ENCODE measurements around the gene GFAP. TPM values are rescaled to one million over a fixed set of nuclear protein-coding genes. Genes with fewer than 3 reads are reported as not detected.
A peak's percentile ranks its signal among the peaks of the same experiment; 100 is the strongest.

Gene GFAP
- total RNA-seq, 2 experiments from 2014 or later = not detected

GRCh38 chr17:44927696-44928095 is 12.4 kb upstream of the GFAP start:
- DNase-seq = peak; percentile 5

GRCh38 chr17:44926821-44927525 is 11.7 kb upstream of the GFAP start:
- no peaks in the 10 kb centered on the region for H3K9me3 Mint-ChIP-seq
- intact Hi-C loops (cut with micrococcal nuclease) = no loop called here
- peaks cover 37% of the 10 kb centered on the region for H3K36me3 Mint-ChIP-seq (ENCODE audit: low read depth)
- CTCF ChIA-PET = interaction anchor here (2.8 kb wide), 1 partner anchor 93 kb away, joined by 7 read pairs; no protein-coding TSS in a partner anchor
- peaks cover 6% of the 10 kb centered on the region for H3K27me3 Mint-ChIP-seq (ENCODE audit: low read depth)
- DNase-seq = peak; percentile 3
- H3K27ac Mint-ChIP-seq = no peak overlapping the region
- no peak overlapping the region for H3K4me3 Mint-ChIP-seq
- H3K4me1 Mint-ChIP-seq (ENCODE audit: low read depth) = no peaks in the 10 kb centered on the region

More at GRCh38 chr17:44927696-44928095, 12.4 kb upstream of the GFAP start:
- Mint-ChIP-seq H3K27me3 (ENCODE audit: low read depth) (peaks cover 6% of the 10 kb centered on the region), H3K36me3 (ENCODE audit: low read depth) (peaks cover 40% of the 10 kb centered on the region), H3K4me3 (no peak overlapping the region), H3K9me3 (no peaks in the 10 kb centered on the region), H3K4me1 (ENCODE audit: low read depth) (no peaks in the 10 kb centered on the region), H3K27ac (no peak overlapping the region)
- CTCF ChIA-PET = no interaction called here
- intact Hi-C loops (cut with micrococcal nuclease) = no loop called here

GRCh38 chr17:44925731-44926697 is 10.7 kb upstream of the GFAP start:
- Mint-ChIP-seq H3K27me3 (ENCODE audit: low read depth) (peaks cover 9% of the 10 kb centered on the region), H3K4me3 (no peak overlapping the region), H3K27ac (no peak overlapping the region), H3K36me3 (ENCODE audit: low read depth) (peaks cover 30% of the 10 kb centered on the region), H3K4me1 (ENCODE audit: low read depth) (no peaks in the 10 kb centered on the region), H3K9me3 (no peaks in the 10 kb centered on the region)
- DNase-seq = peak; percentile 3
- intact Hi-C loops (cut with micrococcal nuclease) = no loop called here
- CTCF ChIA-PET = interaction anchor here (0.6 to 2.8 kb wide), 3 partner anchors 94 to 201 kb away, joined by 3 to 7 read pairs (median 3); no protein-coding TSS in a partner anchor

GRCh38 chr17:44924107-44924544 is 8.8 kb upstream of the GFAP start:
- Mint-ChIP-seq H3K9me3 (no peaks in the 10 kb centered on the region), H3K4me3 (no peak overlapping the region), H3K27ac (no peak overlapping the region), H3K36me3 (ENCODE audit: low read depth) (peaks cover 23% of the 10 kb centered on the region), H3K27me3 (ENCODE audit: low read depth) (peaks cover 18% of the 10 kb centered on the region), H3K4me1 (ENCODE audit: low read depth) (no peaks in the 10 kb centered on the region)
- CTCF ChIA-PET = interaction anchor here (2.8 kb wide), 1 partner anchor 95 kb away, joined by 7 read pairs; no protein-coding TSS in a partner anchor
- intact Hi-C loops (cut with micrococcal nuclease) = no loop called here
- DNase-seq = no peak

- peaks cover 18% of the 10 kb centered on the region for H3K27me3 Mint-ChIP-seq (ENCODE audit: low read depth)
- H3K4me3 Mint-ChIP-seq = no peak overlapping the region
- peaks cover 14% of the 10 kb centered on the region for H3K36me3 Mint-ChIP-seq (ENCODE audit: low read depth)
- CTCF ChIA-PET = interaction anchor here (1.4 to 5.3 kb wide), 2 partner anchors 8 to 98 kb away, joined by 3 to 60 read pairs; no protein-coding TSS in a partner anchor
- no peak overlapping the region for H3K27ac Mint-ChIP-seq
- no peaks in the 10 kb centered on the region for H3K4me1 Mint-ChIP-seq (ENCODE audit: low read depth)
- no peaks in the 10 kb centered on the region for H3K9me3 Mint-ChIP-seq
- no peak for DNase-seq
- intact Hi-C loops (cut with micrococcal nuclease) = no loop called here
These were observed 7.6 kb upstream of the GFAP start for GRCh38 chr17:44922746-44923470.

GRCh38 chr17:44922136-44922535 is 6.8 kb upstream of the GFAP start:
- no peak overlapping the region for H3K4me3 Mint-ChIP-seq
- no peak overlapping the region for H3K27ac Mint-ChIP-seq
- no peak for DNase-seq
- H3K9me3 Mint-ChIP-seq = no peaks in the 10 kb centered on the region
- peaks cover 9% of the 10 kb centered on the region for H3K36me3 Mint-ChIP-seq (ENCODE audit: low read depth)
- intact Hi-C loops (cut with micrococcal nuclease) = no loop called here
- H3K27me3 Mint-ChIP-seq (ENCODE audit: low read depth) = peaks cover 18% of the 10 kb centered on the region
- CTCF ChIA-PET = interaction anchor here (1.4 to 5.3 kb wide), 2 partner anchors 9 to 99 kb away, joined by 3 to 60 read pairs; no protein-coding TSS in a partner anchor
- H3K4me1 Mint-ChIP-seq (ENCODE audit: low read depth) = no peaks in the 10 kb centered on the region

- Mint-ChIP-seq H3K36me3 (ENCODE audit: low read depth) (peaks cover 6% of the 10 kb centered on the region), H3K4me3 (no peak overlapping the region), H3K27ac (no peak overlapping the region), H3K4me1 (ENCODE audit: low read depth) (no peaks in the 10 kb centered on the region), H3K9me3 (no peaks in the 10 kb centered on the region), H3K27me3 (ENCODE audit: low read depth) (peaks cover 18% of the 10 kb centered on the region)
- no peak for DNase-seq
- CTCF ChIA-PET = interaction anchor here (0.8 to 5.3 kb wide), 8 partner anchors 10 to 213 kb away, joined by 3 to 60 read pairs (median 6); no protein-coding TSS in a partner anchor
- intact Hi-C loops (cut with micrococcal nuclease) = no loop called here
These were observed 6.0 kb upstream of the GFAP start for GRCh38 chr17:44921122-44921882.

GRCh38 chr17:44920565-44920940 is 5.3 kb upstream of the GFAP start:
- H3K27ac Mint-ChIP-seq = no peak overlapping the region
- no peak overlapping the region for H3K4me3 Mint-ChIP-seq
- intact Hi-C loops (cut with micrococcal nuclease) = loop anchor here (1.0 kb wide), 4 partner anchors 52 to 212 kb away; partner anchors contain the start of gene PLCD3
- H3K9me3 Mint-ChIP-seq = no peaks in the 10 kb centered on the region
- peaks cover 18% of the 10 kb centered on the region for H3K27me3 Mint-ChIP-seq (ENCODE audit: low read depth)
- CTCF ChIA-PET = interaction anchor here (0.6 to 5.3 kb wide), 15 partner anchors 9 to 214 kb away, joined by 3 to 60 read pairs (median 4); partner anchors contain the start of gene PLCD3
- H3K4me1 Mint-ChIP-seq (ENCODE audit: low read depth) = no peaks in the 10 kb centered on the region
- no peak for DNase-seq
- peaks cover 1% of the 10 kb centered on the region for H3K36me3 Mint-ChIP-seq (ENCODE audit: low read depth)

GRCh38 chr17:44919885-44920564 is 4.7 kb upstream of the GFAP start:
- CTCF ChIA-PET = interaction anchor here (0.6 to 5.3 kb wide), 15 partner anchors 12 to 215 kb away, joined by 3 to 60 read pairs (median 3); partner anchors contain the start of gene PLCD3
- no peaks in the 10 kb centered on the region for H3K4me1 Mint-ChIP-seq (ENCODE audit: low read depth)
- no peak overlapping the region for H3K4me3 Mint-ChIP-seq
- H3K9me3 Mint-ChIP-seq = no peaks in the 10 kb centered on the region
- no peak overlapping the region for H3K27ac Mint-ChIP-seq
- intact Hi-C loops (cut with micrococcal nuclease) = loop anchor here (1.0 kb wide), 4 partner anchors 52 to 212 kb away; partner anchors contain the start of gene PLCD3
- peak; percentile 84 for DNase-seq
- peaks cover 18% of the 10 kb centered on the region for H3K27me3 Mint-ChIP-seq (ENCODE audit: low read depth)
- no peaks in the 10 kb centered on the region for H3K36me3 Mint-ChIP-seq (ENCODE audit: low read depth)

- intact Hi-C loops (cut with micrococcal nuclease) = no loop called here
- Mint-ChIP-seq H3K27ac (no peak overlapping the region), H3K9me3 (no peaks in the 10 kb centered on the region), H3K4me1 (ENCODE audit: low read depth) (no peaks in the 10 kb centered on the region), H3K4me3 (no peak overlapping the region), H3K27me3 (ENCODE audit: low read depth) (peaks cover 18% of the 10 kb centered on the region), H3K36me3 (ENCODE audit: low read depth) (no peaks in the 10 kb centered on the region)
- CTCF ChIA-PET = interaction anchor here (0.7 to 5.3 kb wide), 6 partner anchors 52 to 278 kb away, joined by 3 to 60 read pairs (median 4); no protein-coding TSS in a partner anchor
- DNase-seq = no peak
These were observed 4.1 kb upstream of the GFAP start for GRCh38 chr17:44919411-44919810.
